Astrocyte of the hippocampus (primary cell): ENCODE data around the gene TM2D3.

Experiments used
- DNase-seq: peaks from one replicate; pipeline ENCODE4 v3.0.0; 2011; ENCODE audit warnings: low read depth, low spot score

TM2D3 gene

DNA sequence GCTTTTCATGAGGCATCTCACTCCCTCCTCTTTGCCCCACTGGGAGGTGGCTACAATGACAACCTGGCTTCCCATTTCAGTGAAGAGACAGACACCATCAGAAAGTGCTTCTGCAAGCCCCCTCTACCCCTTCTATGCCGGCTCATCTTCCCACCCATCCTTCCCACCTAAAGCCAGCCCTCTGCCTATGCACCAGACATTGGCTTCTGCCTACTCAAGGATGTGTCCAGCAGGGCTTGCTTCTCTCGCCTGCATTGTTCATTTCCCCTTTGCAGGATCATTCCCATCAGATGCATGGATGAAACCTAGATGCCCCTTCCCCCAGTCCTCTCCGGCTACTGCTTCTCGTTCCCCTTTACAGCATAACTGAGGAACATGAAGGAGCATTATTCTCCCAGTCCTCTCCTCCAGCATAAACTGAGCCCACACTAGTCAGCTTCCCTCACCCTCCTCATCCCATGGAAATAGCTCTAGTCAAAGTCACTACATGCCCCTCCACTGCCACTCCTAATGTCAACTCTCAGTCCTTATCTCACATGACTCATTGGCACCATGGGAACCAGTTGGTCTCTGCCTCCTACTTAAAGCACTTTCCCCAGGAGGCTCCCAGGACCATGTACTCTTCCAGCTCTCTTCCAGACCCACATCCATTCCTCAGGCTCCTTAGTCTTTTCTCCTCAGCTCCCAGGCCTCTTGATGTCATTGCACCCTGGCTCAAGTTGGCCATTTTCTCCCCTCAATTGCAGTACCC lies 47.9 kb downstream of the TM2D3 start:
- no peak for DNase-seq

DNA sequence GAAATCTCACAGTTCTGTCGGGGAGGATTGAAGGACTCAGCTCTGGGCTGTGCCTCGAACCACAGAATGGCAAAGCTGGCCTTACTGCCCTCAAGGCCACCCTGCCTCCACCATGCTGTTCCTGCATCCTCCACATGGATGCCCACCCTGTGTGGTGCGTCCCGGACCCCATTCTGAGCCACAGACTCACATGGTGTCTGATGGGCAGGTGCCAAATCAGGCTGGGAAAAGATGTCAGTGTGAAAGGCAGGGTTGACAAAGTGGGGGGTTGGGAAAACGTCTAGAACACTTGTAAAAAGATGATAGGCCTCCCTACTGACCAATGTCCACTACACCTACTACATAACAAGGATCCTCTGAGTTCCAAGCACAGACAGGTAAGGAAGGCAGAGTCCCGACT lies 49.4 kb downstream of the TM2D3 start:
- no peak for DNase-seq

- no peak for DNase-seq
Observed at GRCh38 chr15:101600035-101600434, 52.1 kb downstream of the TM2D3 start.

DNA sequence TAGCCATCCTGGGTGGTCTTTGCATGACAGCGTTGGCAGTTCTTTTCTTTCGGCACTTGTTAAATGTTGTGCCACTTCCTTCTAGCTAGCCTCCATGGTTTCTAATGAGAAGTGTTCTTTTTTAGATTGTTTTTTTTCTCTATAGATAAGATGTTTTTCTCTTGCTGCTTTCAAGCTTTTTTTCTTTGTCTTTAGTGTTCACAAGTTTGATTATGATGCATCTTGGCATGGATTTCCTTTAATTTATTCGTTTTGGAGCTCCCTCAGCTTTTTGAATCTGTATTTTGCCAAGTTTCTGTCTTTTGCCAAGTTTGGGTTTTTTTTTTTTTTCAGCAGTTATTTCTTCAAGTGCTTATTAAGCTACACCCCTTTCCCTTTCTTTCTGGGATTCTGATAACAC lies 53.1 kb downstream of the TM2D3 start:
- no peak for DNase-seq

- no peak for DNase-seq
Observed at GRCh38 chr15:101597360-101597928, 54.7 kb downstream of the TM2D3 start.

GRCh38 chr15:101596633-101597032 lies 55.5 kb downstream of the TM2D3 start:
- no peak for DNase-seq
